HG02852 (cell line): ENCODE results near the gene ANLN.

Source experiments
- ATAC-seq: cut with Tn5 transposase; IDR thresholded peaks from one replicate; pipeline ENCODE4 v1.9.1; 2021; ENCODE audit warnings: mild to moderate bottlenecking, moderate library complexity; ENCODE audit not compliant: unreplicated experiment

Gene ANLN, protein sequence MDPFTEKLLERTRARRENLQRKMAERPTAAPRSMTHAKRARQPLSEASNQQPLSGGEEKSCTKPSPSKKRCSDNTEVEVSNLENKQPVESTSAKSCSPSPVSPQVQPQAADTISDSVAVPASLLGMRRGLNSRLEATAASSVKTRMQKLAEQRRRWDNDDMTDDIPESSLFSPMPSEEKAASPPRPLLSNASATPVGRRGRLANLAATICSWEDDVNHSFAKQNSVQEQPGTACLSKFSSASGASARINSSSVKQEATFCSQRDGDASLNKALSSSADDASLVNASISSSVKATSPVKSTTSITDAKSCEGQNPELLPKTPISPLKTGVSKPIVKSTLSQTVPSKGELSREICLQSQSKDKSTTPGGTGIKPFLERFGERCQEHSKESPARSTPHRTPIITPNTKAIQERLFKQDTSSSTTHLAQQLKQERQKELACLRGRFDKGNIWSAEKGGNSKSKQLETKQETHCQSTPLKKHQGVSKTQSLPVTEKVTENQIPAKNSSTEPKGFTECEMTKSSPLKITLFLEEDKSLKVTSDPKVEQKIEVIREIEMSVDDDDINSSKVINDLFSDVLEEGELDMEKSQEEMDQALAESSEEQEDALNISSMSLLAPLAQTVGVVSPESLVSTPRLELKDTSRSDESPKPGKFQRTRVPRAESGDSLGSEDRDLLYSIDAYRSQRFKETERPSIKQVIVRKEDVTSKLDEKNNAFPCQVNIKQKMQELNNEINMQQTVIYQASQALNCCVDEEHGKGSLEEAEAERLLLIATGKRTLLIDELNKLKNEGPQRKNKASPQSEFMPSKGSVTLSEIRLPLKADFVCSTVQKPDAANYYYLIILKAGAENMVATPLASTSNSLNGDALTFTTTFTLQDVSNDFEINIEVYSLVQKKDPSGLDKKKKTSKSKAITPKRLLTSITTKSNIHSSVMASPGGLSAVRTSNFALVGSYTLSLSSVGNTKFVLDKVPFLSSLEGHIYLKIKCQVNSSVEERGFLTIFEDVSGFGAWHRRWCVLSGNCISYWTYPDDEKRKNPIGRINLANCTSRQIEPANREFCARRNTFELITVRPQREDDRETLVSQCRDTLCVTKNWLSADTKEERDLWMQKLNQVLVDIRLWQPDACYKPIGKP

DNA sequence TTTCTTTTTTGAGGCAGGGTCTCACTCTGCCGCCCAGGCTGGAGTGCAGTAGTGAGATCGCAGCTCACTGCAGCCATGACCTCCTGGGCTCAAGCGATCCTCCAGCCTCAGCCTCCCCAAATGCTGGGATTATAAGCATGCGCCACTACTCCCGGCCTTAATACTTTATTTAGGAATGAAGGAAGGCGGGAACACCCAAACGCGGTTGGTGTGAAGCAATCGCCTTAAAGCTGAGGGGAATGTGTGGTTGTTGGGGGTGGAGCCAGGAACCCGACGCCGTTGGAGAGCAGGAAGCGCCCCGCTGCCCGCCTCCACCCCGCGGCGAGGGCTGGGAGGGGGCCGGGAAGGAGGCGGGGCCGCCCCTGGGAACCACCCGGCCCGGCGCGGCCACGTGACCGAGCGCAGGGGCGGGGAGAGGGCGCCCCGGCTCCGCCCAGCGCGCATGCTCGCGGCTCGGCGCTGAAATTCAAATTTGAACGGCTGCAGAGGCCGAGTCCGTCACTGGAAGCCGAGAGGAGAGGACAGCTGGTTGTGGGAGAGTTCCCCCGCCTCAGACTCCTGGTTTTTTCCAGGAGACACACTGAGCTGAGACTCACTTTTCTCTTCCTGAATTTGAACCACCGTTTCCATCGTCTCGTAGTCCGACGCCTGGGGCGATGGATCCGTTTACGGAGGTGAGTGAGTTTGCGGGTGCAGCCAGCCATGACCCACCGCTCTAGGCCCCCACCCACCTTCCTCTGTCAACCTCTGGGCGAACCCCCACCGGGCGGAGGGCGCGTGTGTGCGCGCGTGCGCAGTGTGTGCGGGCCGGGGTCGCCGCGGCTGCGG, at the start of gene ANLN:
Gene ANLN, plus strand, starts transcription at position 492 of the 828 bp plus-strand sequence. Its CDS starts 165 bp downstream, at position 657.
- peak; percentile 76 for ATAC-seq

DNA sequence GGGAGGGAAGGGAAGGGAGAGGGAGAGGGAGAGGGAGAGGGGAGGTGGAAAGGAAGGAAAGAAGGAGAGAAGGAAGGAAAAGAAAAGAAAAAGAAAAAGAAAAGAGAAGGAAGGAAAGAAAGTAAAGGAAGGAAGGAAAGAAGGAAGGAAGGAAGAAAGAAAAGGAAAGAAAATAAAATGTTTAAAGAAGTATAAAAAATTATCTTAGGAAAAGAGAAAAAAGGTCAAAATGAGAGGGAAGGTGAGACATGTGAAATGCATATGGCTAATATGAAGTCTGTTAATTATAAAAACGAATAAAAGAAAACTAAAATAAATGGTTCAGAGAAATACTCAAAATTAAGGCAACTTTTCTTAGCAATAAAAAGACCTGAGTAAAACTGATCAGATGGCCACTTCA, 46.1 kb upstream of the ANLN start:
- no peak for ATAC-seq

DNA sequence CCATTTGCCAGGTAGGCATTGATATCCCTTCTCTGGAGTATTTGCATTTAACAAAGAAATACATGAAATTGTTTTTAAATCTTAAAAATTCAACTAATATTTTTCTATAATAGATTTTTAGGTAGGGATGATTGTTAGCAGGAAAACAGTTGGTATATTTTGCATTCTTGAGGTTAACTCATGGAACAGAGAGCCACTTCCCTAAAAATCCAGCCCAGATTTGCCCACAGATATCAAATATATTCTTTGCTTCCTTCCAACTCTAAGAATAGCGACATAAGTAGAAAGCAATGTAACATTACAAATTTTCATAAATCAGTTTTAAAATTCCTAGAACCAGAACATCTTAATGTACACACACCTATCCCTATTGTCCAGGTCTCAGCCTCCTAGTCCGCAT, 45.0 kb upstream of the ANLN start:
- ATAC-seq = no peak

DNA sequence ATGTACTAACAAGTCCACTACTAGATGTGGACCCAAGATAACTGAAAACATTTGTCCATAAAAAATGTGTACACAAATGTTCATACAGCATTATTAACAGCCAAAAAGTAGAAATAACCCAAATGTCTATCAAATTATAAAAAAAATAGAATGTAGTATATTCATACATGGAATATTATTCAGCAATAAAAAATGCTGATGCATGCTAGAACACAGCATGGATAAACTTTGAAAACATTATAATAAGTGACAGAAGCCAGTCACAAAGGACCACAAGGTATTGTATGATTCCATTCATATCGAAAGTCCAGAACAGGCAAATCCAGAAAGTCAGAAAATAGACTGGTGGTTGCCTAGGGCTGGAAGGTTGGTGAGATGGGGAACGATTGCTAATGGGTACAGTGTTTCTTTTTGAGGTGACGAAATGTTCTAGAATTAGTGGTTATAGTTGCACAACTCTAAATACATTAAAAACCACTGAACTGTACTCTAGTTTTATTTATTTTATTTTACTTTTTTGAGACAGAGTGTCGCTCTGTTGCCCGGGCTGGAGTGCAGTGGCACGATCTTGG, 43.3 kb upstream of the ANLN start:
- ATAC-seq = no peak

DNA sequence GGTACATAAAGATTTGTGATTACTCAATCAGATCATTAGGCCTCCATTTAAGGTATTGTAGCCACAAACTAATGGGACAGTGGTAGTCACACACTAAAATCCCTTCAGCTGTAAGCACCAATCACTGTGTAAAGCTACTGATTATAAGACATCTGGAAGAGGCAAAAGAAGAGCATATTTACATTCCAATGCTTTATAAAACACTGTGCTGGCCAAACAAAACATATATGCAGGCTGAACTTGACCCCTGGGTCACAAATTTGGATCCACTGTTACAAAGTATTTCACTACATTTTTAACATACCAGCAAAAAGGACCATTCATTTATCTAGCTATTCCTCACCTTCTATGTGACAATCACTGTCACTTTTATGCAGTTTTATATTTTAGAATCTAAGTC, 41.4 kb upstream of the ANLN start:
- no peak for ATAC-seq

DNA sequence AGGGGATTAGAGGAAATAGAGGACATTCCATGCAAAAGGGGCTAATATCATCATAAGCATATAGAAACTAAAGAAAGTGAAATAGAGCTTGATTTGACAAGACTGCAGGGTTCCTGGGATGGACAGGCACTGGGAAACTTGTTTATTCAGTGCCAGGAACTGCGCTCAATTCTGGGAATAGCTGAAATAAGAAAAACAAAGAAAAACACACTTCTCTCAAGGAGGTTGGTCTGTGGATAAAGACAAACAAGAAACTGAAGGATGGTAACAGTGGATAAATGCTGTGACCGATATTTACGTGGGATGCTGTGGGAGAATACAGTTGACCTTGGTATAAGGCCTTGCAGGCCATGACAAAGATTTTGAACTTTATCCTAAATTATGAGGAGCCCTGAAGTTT, 40.9 kb upstream of the ANLN start:
- ATAC-seq = no peak

DNA sequence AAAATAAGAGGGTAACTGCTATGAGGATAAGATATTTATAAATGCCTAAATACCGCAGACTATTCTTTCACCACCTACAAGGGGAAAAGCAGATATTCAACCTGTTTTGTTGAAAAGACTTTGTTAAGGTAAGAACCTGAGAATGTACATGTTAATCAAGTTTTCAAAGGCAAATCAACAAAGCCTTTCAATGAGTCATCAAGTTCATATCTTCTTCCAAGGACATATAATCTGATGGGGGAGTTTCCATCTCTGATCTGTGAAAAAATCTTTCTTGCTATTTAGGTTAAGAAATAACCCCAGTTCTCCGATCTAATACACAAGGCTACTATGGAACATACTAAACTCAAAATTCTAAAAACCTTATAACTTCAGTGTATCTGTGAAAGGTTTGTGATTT, 40.0 kb upstream of the ANLN start:
- no peak for ATAC-seq

DNA sequence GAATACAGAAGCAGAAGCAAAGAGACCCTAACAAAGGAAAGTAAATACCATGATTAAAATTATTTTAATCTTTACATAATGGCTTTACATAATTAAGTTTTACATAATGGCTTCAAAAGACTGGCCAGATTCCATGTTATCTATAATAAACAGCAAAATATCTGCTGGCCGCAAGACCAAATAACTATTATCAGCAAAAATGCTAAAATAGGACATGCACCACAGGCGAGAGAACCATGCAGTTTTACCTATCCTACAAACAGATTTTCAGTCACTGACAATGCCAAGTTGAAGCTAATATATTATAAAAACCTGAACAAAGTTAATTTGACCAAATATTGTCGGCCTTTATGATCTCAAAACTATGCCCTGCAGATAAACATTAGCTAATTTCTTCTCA, 34.2 kb upstream of the ANLN start:
- no peak for ATAC-seq

DNA sequence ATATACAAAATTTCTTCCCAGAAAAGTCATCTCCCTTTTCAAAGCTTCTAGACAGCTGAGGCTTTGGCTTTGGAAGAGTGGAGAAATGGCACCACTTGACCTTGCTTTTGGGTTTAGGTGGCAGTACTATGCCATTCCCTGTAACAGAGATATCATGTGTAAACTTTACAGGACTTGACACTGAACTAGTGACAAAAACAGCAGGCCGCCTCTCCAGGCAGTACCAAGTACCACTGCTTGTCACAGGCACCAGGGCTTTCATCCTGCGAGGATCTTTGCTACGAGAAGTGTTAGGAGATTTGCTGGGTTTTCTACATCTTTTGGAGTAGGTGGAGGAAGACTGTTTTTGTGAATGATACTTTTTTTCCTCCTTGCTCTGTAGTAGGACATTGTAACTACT, 32.6 kb upstream of the ANLN start:
- ATAC-seq = no peak

DNA sequence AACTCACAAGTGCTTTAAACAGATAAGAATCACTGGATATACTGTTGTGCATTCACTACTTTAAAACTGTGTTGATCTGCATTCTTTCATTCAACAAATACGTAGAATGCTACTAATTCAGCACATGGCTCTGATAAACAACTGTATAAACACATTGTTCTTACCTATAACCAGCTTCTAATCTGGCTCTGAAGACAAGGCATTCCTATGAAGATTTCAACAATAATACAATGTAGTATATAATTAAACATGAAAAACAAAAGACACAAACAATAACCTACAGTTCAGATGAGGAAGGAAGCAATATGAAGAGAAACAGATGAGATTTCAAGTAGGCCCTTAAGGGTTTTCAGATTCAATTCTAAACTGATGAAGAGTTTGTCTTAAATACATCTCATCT, 31.1 kb upstream of the ANLN start:
- no peak for ATAC-seq

DNA sequence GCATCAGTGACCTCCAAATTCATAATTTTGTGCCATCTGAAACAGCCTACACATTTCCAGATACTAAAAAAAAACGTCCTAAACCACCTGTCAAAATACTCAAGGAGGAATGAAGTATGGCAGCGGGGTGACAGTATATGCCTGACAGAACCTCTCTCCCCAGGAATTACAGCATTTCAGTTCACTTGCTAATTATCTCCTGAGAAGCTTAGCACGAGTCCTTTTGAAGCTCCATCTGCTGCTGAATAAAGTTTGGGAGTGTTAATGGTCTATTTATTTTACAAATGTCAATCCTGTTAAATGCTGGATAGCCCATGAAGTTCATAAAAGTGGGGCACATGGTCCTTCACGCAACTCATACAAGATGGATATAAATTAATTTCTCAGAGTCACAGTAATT, 29.4 kb upstream of the ANLN start:
- no peak for ATAC-seq

DNA sequence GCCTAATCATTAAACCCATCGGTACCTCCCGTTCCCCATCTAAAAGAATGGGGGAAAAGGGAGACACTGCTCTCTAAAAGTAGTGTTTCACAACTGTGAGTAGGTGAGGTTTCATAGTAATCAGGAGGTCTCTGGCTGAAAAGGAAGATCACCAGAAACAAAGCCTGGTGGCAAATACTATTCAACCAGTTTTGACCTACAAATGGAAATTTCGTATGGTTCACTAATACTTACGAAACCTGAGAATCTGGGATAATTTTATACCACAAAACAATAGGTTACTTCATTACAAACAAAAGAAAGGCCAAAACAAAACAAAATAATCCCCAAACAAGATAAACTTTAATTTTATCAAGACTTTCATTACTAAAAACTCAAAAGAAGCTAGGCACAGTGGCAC, 28.4 kb upstream of the ANLN start:
- no peak for ATAC-seq

DNA sequence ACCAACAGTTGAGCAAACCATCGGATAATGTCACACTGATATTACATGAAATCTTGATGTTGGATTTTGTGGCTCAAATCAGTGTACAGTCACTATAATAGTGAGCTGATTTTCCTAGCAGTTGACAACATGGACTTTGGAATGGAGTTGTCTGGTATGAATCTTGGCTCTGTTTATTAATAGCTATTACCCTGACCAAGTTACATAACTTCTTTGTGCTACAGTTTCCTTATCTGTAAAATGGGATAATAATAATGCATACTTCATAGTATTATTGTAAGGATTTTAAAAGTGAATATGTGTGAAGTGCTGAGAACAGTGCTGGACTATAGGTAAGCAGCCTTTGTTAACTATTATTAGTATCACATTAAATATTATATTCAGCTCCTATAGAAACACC, 26.1 kb upstream of the ANLN start:
- no peak for ATAC-seq

DNA sequence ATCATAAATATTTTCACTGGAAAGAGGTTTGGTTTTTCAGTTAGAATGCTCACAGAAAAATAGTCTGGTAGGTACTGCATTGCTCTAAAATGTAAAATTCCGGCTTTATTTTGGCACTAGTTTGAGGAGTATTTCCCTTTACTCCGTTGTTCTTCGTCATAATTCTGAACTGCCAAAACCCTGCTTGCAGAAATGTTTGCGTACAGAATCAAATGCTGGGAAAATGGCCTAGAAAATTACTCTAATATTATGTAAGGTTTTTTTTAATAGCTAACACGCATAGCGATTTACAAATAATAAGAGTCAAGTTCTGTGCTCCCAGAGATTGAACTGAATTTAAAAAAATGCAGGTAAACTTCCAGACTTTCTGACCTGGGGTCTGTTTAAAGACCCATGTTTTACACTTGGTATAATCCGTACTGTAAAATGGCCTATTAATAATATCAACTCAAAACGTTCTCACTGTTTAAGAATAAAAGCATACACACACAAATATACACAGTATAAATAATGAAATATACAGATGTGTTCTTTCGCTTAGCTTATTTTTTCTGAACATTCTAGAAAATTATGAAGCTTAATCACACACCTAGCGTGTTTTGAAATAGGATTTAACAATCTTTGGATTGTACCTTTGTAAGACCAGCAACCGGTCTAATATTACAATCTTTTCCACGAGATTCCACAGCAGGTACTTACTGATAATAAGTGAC, 23.5 kb upstream of the ANLN start:
- no peak for ATAC-seq

DNA sequence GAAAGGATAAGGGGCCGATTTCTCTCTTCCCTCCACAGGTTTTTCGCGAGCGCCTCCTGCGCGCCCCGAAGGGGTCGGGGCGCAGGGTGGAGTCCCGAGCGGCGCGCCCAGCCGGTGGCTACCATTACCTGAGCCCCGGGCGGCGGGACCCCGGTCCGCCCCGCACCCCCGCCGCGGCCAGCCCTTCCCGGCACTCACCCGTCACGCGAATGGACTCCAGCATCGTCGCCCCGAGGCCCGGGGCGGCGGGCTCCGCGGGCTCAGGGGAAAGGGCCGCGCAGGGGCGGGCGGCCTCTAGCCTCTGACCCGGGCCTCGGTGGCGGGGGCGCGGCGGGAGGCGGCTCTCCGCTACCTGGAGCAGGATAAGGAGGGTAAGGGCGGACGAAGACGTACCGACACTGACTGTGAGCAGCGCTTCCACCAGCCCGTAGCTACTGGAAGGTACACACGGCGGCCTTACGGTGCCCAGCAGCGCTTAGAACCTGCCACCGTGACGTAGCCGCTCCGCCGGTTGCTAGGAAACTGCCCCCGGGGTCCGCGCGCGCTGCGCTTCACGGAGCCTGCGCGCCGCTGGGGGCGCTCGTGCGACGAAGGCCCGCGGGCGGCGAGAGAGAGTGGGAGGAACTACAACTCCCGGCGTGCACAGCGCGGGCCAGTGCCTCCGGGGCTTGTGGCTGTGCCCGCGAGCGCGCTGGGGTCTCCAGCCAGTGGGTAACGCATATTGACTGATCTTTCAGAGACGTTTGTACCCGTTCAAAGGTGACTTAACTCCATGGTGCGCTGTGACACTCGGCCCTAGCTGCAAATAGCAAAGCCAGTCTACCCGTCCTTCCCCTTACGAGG, 22.7 kb upstream of the ANLN start:
- ATAC-seq = peak; percentile 98

DNA sequence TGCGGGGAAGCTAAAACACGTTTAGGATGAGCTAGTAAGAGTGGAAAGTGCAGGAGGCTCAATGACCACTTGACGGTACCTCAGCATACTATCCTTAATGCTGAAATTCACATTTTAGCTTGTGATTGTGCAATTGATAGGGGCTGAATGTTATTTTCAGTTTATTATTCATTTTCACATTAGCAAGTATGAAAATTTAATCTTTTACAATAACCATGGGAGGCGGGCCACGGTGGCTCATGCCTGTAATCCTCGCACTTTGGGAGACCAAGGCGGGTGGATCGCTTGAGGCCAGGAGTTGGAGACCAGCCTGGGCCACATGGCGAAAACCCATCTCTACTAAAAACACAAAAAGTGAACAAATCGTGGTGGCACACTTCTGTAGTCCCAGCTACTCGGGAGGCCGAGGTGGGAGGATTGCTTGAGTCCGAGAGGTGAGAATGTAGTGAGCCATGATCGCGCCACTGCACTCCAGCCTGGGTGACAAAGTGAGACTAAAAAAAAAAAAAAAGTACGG, 22.0 kb upstream of the ANLN start:
- ATAC-seq = no peak

DNA sequence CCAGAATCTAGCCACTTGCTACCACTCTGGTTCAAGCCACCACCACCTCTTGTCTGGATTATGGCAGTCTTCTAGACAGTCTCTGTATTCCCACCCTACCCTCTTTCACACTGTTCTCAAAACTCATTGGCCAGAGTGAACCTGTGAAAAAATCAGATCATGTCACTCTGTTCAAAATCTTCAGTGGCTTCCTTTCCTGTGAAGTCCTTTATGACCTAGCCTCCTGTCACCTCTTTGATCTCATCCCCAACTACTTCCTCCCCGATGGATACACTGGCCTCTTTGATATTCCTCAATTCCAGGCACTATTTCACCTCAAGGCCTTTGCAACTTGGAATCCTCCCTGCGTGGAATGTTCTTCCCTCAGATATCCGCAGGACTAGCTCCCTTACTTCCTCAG, 21.2 kb upstream of the ANLN start:
- ATAC-seq = no peak

DNA sequence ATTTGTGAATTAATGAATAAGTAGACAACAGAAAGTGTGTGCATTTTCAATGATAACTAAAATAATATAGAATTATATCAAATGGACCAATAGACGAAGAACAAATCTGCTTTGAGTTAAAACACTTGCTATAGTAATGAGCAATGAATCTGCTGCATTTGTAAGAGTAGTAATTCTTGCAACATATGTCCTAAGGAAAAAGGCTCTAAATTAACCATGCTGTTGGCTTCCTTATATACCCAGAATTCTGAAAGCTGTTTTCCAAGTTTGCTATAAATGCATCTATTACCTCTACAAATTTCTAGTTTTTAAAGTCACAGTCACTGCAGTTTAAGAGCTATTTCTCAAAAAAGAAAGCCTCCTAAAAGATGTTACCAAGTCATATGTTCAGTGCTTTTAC, 20.5 kb upstream of the ANLN start:
- ATAC-seq = no peak

DNA sequence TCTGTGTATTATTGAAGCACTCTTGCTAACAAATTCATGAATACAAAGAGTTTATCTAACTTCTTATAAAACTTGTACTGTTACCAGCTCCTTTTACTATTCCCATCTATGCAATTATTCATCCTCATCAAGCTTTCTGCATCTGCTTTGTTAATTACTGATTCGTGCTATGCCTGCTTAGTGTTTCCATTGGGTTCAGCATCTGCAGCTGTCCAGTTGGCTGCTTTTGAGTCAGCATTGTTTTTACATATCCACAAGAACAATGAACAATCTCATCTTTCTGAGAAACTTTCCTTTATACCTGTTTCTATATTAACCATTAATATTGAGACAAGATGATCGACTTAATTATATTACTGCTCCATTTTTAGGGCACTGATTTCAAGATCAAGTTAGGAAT, 19.6 kb upstream of the ANLN start:
- no peak for ATAC-seq
